Thyroid gland (tissue), 4 donors: ENCODE results near the gene P2RX7. TPM values are rescaled to one million over a fixed set of nuclear protein-coding genes. Genes with fewer than 3 reads are reported as not detected.
"Not testable (repeated sequence)": the region's sequence is repeated elsewhere in the genome, so short reads cannot be mapped to it uniquely, and the experiment has no call there.

Source experiments
- DNase-seq, 2 donors: peaks; one replicate each; pipeline ENCODE4 v3.0.0-alpha.2; 2019
- H3K27ac ChIP-seq, 3 donors: fragments of 200-600 bp; sonication (generic); 1 replicate in 2 of 3; 2 replicates in 1 of 3; pipeline ENCODE4 v1.5.1; 2016 to 2019; ENCODE audit warnings: mild to moderate bottlenecking in 1 of 3, moderate library complexity in 1 of 3
- H3K27me3 ChIP-seq: fragments of 200-600 bp; sonication (generic); one replicate; pipeline ENCODE4 v1.5.1; 2019
- H3K36me3 ChIP-seq, 2 donors: fragments of 200-600 bp; sonication (generic); one replicate each; pipeline ENCODE4 v1.5.1; 2016 to 2019
- H3K4me1 ChIP-seq, 2 donors: fragments of 200-600 bp; sonication (generic); one replicate each; pipeline ENCODE4 v1.5.1; 2017 to 2019
- H3K4me3 ChIP-seq, 3 donors: fragments of 200-600 bp; sonication (generic); replicated peaks in 1 of 3; 1 replicate in 2 of 3; 2 replicates in 1 of 3; pipeline ENCODE4 v1.5.1; 2016; ENCODE audit warnings: mild to moderate bottlenecking in 1 of 3
- H3K9me3 ChIP-seq: fragments of 200-600 bp; sonication (generic); one replicate; pipeline ENCODE4 v1.5.1; 2017
- CTCF ChIP-seq, 6 experiments: fragments of 200-600 bp in 3 of 6; fragments of 450-650 bp in 3 of 6; sonication (generic) in 3 of 6; IDR thresholded peaks; one replicate each; pipeline ENCODE4 v1.5.1; 2016 to 2019; ENCODE audit warnings: antibody characterized with exemption in 6 of 6, mild to moderate bottlenecking in 2 of 6, inconsistent platforms in 1 of 6, moderate library complexity in 1 of 6
- POLR2A ChIP-seq, 2 donors: fragments of 450-650 bp; IDR thresholded peaks; one replicate each; pipeline ENCODE4 v1.6.1; 2017; ENCODE audit warnings: antibody characterized with exemption in 2 of 2, mild to moderate bottlenecking in 2 of 2, moderate library complexity in 1 of 2
- WGBS, 2 donors: methylation state at CpG; one replicate each; pipeline ENCODE4 v1.1.5; 2017; 5-methylcytosine and 5-hydroxymethylcytosine counted together
- intact Hi-C: fragments of 100-400 bp; cut with DNase I; formaldehyde crosslinking; loops from one replicate; pipeline ENCODE4 v1.15.1; 2023
- total RNA-seq, 4 donors: library from RNA; depleted of rRNA; stranded (reverse); fragments of >200 nt; gene quantifications; one replicate each; pipeline ENCODE4 v1.2.3, GENCODE V29; 2016

P2RX7 gene
- total RNA-seq, 4 donors from 2014 or later: 0.44 to 1.5 (median 0.73) TPM

- H3K4me1 ChIP-seq, intact Hi-C loops, H3K27ac ChIP-seq, H3K36me3 ChIP-seq, H3K27me3 ChIP-seq, H3K9me3 ChIP-seq, H3K4me3 ChIP-seq: not testable (repeated sequence)
- DNase-seq: peak; percentile 55 to 64
- 45% methylated on average over 19 of the region's 19 CpGs for WGBS, 2 donors
- TF ChIP-seq CTCF (IDR thresholded peaks at IDR 0.05): peak; percentile 45 to 90 (median 62)
These were observed 97.3 kb downstream of the P2RX7 start for GRCh38 chr12:121229826-121230537.

- Histone ChIP-seq H3K9me3 (no peaks in the 10 kb centered on the region), H3K4me3 (no peak overlapping the region), H3K36me3 (peaks cover 0 to 7% of the 10 kb centered on the region in 2 donors), H3K27ac (no peak overlapping the region), H3K27me3 (no peaks in the 10 kb centered on the region), H3K4me1 (peaks cover 7% of the 10 kb centered on the region in 2 donors)
- no peak for DNase-seq
- 91% methylated on average over 12 of the region's 12 CpGs for WGBS, 2 donors
- TF ChIP-seq CTCF (IDR thresholded peaks at IDR 0.05) (peak in 1 of 6 experiments; percentile 6), POLR2A (IDR thresholded peaks at IDR 0.05) (no peak)
- intact Hi-C loops: no loop called here
These were observed 97.8 kb downstream of the P2RX7 start for GRCh38 chr12:121230538-121230907.

- intact Hi-C loops: no loop called here
- Histone ChIP-seq H3K4me3 (no peak overlapping the region), H3K27me3 (no peaks in the 10 kb centered on the region), H3K9me3 (no peaks in the 10 kb centered on the region), H3K27ac (no peak overlapping the region), H3K36me3 (peaks cover 0 to 7% of the 10 kb centered on the region in 2 donors), H3K4me1 (peaks cover 4 to 5% of the 10 kb centered on the region in 2 donors)
- 82 to 86% methylated on average over 16 of the region's 16 CpGs for WGBS, 2 donors
- DNase-seq: no peak
- no peak for TF ChIP-seq CTCF (IDR thresholded peaks at IDR 0.05)
- no peak for TF ChIP-seq POLR2A (IDR thresholded peaks at IDR 0.05)
These were observed 99.5 kb downstream of the P2RX7 start for GRCh38 chr12:121232163-121232562.

GRCh38 chr12:121232977-121233627, 100.4 kb downstream of the P2RX7 start:
- no peaks in the 10 kb centered on the region for H3K27me3 ChIP-seq
- peaks cover 0 to 7% of the 10 kb centered on the region in 2 donors for H3K36me3 ChIP-seq
- no peak overlapping the region for H3K27ac ChIP-seq
- no peak overlapping the region for H3K4me3 ChIP-seq
- no peak for DNase-seq
- H3K9me3 ChIP-seq: no peaks in the 10 kb centered on the region
- H3K4me1 ChIP-seq: no peaks in the 10 kb centered on the region
- intact Hi-C loops: no loop called here
- TF ChIP-seq POLR2A (IDR thresholded peaks at IDR 0.05): no peak
- TF ChIP-seq CTCF (IDR thresholded peaks at IDR 0.05): no peak
- 91 to 95% methylated on average over 10 to 14 of the region's 14 CpGs for WGBS, 2 donors

- H3K27ac ChIP-seq: no peak overlapping the region
- intact Hi-C loops: no loop called here
- no peaks in the 10 kb centered on the region for H3K27me3 ChIP-seq
- H3K4me3 ChIP-seq: no peak overlapping the region
- TF ChIP-seq POLR2A (IDR thresholded peaks at IDR 0.05): no peak
- TF ChIP-seq CTCF (IDR thresholded peaks at IDR 0.05): no peak
- no peaks in the 10 kb centered on the region for H3K9me3 ChIP-seq
- peaks cover 0 to 7% of the 10 kb centered on the region in 2 donors for H3K36me3 ChIP-seq
- H3K4me1 ChIP-seq: no peaks in the 10 kb centered on the region
- no peak for DNase-seq
- 82 to 84% methylated on average over 8 to 10 of the region's 11 CpGs for WGBS, 2 donors
These were observed 100.9 kb downstream of the P2RX7 start for GRCh38 chr12:121233628-121234020.
